ENCODE measurements around the gene RPS29. TPM values are rescaled to one million over a fixed set of nuclear protein-coding genes. Genes with fewer than 3 reads are reported as not detected.

The RPS29 gene
- total and polyA plus RNA-seq, 2 of the 13 experiments (the other 11 are each of a cell fraction or from before 2014, with no cell fraction given): 4,303 to 8,215 TPM

GRCh38 chr14:49569281-49569680 lies 16.9 kb downstream of the RPS29 start (continued):
- TF ChIP-seq ZNF142 (CRISPR knock-in tag; IDR thresholded peaks at IDR 0.05): no peak
- TF ChIP-seq GATAD2A (CRISPR knock-in tag; IDR thresholded peaks at IDR 0.05): no peak

- Histone ChIP-seq H3K9me3 (ENCODE audit: low read length) (no peaks in the 10 kb centered on the region), H3K4me3 (replicated peaks in 1 of 3; ENCODE audit: insufficient read depth in 1 of 3, low read depth in 2 of 3, low read length in 3 of 3) (no peak overlapping the region), H3K27me3 (ENCODE audit: control insufficient read depth in 1 of 2, insufficient read depth in 2 of 2, low read length in 2 of 2) (no peaks in the 10 kb centered on the region), H3K4me1 (ENCODE audit: insufficient read depth, low read length) (no peaks in the 10 kb centered on the region), H3K36me3 (replicated peaks in 1 of 2; ENCODE audit: control insufficient read depth in 1 of 2, insufficient read depth in 2 of 2, low read length in 2 of 2) (no peaks in the 10 kb centered on the region), H3K27ac (ENCODE audit: extremely low read length, insufficient read depth, low read length) (no peak overlapping the region), H3K79me2 (ENCODE audit: insufficient read depth, low read length) (no peaks in the 10 kb centered on the region), H4K20me1 (ENCODE audit: insufficient read depth, low read length) (no peaks in the 10 kb centered on the region; the same call in 1 of the 2 replicates), H2AFZ (ENCODE audit: low read length) (no peak overlapping the region), H3K9ac (ENCODE audit: insufficient read depth, low read depth, low read length) (no peak overlapping the region), H3K4me2 (ENCODE audit: low read depth, low read length) (0 out of 2 replicates have a peak overlapping the region, but pooled peaks have one; percentile 13)
- ChIA-PET CTCF (ENCODE audit: low intra/inter-chr PET ratio, low total read pairs) (no interaction called here), POLR2A (no interaction called here)
- DNase-seq (ENCODE audit: low spot score): no peak
- ATAC-seq: peak; percentile 62
- WGBS (ENCODE audit: low lambda C conversion rate): 47% methylated on average over 12 of the region's 12 CpGs
- in situ Hi-C loops (cut with HindIII; ENCODE audit: extremely low pct_ligation_motif_present, low pct_unique_long_range_greater_than_20kb) (no loop called here), intact Hi-C loops (cut with micrococcal nuclease; ENCODE audit: unreplicated experiment) (no loop called here)
- TF ChIP-seq SMAD9 (CRISPR knock-in tag; IDR thresholded peaks at IDR 0.05) (no peak), SATB2 (CRISPR knock-in tag; IDR thresholded peaks at IDR 0.05) (no peak), CSRNP2 (CRISPR knock-in tag; conservative IDR thresholded peaks at IDR 0.05; ENCODE audit: low read depth) (no peak), HNRNPH1 (optimal IDR thresholded peaks at IDR 0.05; ENCODE audit: low read depth, low read length) (no peak), ZNF737 (CRISPR knock-in tag; IDR thresholded peaks at IDR 0.05; ENCODE audit: borderline replicate concordance) (no peak), SAP130 (CRISPR knock-in tag; IDR thresholded peaks at IDR 0.05; ENCODE audit: low read depth) (no peak), ZNF772 (CRISPR knock-in tag; IDR thresholded peaks at IDR 0.05) (no peak), ZNF547 (CRISPR knock-in tag; IDR thresholded peaks at IDR 0.05) (no peak), ZKSCAN8 (CRISPR knock-in tag; IDR thresholded peaks at IDR 0.05; ENCODE audit: borderline replicate concordance) (no peak), ZNF749 (CRISPR knock-in tag; IDR thresholded peaks at IDR 0.05; ENCODE audit: borderline replicate concordance) (no peak), ZNF224 (CRISPR knock-in tag; IDR thresholded peaks at IDR 0.05) (no peak), NAIF1 (CRISPR knock-in tag; IDR thresholded peaks at IDR 0.05; ENCODE audit: borderline replicate concordance) (no peak)
- no peak for FAIRE-seq
- BruUV-seq (replicated peaks): no TSS peak
Measured at GRCh38 chr14:49566714-49567113, 19.5 kb downstream of the RPS29 start.
